HG03520 (cell line): ENCODE data around the gene ELMO1.

Experiments
- ATAC-seq: cut with Tn5 transposase; IDR thresholded peaks from one replicate; pipeline ENCODE4 v1.9.1; 2021; ENCODE audit warnings: mild to moderate bottlenecking, moderate library complexity; ENCODE audit not compliant: unreplicated experiment

ELMO1 gene

DNA sequence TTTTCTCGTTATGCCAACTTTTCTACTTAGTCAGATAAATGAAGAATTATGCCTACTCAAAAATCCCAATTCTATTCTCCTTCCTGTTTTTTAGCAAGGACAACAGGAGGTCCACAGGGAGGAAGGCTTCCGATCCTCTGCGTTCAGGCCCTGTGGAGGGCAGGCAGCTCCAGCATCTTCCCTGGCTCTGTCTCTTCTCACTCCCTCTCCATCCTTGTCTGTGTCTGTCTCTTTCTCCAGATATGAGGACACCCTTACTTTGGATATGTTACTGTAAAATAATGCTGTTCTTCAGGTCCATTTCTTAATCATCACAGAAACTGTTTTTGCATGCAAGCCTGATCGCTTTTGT is 166.6 kb downstream of the ELMO1 start:
- ATAC-seq = no peak

DNA sequence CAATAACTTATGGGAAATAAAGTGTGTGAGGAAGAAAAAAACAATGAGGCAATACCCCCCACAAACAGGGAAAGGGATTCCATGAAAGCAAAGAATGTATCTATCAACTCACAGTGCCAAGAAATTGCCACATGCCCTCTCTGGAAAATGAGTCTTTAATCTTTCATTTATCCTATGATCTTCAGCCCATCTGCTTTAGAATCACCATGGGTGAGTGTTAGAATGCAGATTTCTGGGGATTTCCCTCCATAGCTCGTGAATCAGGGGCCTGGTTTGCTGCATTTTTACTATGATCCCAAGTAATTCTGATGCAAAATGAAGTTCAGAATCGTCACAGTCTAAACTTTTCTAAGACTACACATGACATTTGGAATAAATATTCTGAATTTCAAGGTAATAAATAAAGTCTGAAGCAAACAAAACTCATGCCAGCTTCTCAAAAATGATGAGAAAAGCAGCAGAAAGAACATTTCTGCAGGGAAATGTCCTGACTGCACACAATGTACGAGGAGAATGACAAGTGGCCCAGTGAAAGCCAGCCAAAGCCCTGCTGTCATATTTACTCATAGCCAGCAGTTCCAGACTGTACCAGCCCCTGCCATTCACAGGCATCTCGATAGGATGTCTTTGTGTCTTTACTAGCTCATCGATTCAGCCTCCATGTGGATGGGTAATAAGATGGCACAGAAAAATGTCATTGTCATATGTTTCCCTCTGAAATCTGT is 167.1 kb downstream of the ELMO1 start:
- ATAC-seq = no peak

GRCh38 chr7:37277513-37277912 is 171.2 kb downstream of the ELMO1 start:
- no peak for ATAC-seq

- ATAC-seq = no peak
Measured at GRCh38 chr7:37275078-37275710, 173.5 kb downstream of the ELMO1 start.

DNA sequence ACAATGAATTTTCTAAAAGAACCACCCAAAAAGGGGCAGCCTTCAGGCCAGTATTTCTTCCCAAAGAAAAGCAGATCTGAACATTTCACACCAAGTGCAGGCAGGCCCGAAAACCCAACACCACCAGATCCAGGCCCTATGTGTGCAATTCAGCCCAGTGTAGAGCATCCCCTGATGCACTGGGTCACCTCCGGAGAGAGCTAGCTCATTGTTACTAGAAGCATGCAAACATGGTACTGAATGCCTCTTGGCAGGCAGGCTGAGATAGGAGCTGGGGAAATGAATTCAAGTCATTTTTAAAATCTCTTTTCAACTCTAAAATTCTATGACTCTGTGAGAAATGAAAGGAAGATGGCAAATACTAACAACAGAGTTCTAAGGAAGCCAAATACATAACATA is 174.8 kb downstream of the ELMO1 start:
- no peak for ATAC-seq

GRCh38 chr7:37269711-37270508 is 178.8 kb downstream of the ELMO1 start:
- no peak for ATAC-seq

DNA sequence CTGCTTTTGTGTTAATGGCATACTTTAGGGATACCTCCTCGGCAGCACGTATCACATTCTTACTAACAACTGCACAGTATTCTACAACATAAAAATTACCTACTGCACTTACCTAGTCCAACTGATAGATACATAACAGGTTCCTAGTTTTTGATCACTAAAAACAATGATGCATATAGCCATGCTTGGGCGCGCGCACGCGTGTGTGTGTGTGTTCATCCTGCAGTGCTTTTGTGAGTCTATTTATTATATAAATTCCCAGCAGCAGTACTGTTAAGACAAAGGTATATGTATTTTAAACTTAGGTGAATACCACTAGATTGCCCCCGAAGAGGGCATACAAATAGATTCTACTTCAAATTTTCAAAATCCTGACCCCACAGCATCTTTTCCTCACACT is 181.4 kb downstream of the ELMO1 start:
- ATAC-seq = no peak

DNA sequence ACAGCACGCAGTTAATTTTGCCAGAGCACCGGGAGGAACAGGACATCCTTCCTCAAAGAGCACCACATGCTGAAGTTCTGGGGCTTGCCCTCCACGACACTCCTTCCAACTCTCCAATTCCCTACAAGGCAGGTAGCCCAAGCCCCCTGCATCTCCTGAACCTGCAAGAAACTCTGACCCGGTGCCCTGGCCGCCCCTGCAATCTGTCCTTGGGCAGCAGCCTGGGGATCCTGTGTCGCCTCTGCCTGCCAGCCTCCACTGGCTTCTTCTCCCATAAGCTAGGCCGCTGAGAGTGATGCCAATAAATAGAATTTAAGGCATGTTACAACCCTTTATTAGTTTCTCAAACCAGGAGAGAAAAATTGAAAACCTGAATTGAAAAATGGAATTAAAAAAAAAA is 182.8 kb downstream of the ELMO1 start:
- ATAC-seq = no peak

DNA sequence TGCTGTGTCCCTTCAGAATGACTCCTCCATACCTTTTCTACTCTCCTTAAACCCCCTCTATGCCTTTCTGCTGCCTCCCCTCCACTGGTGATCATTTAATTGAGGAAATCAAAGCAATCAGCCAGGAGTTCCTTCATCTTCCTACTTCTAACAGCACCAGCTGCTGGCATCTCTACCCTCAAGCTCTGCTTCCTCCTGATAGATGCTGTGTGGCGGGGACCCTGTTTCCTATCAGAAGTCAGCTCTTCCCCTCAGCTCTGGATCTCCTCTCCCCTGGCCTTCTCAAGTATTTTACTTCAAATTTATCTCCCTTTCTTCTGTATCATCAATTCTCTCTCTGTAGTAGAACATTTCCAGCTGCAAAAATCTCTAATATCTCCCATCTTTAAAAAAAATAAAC is 183.7 kb downstream of the ELMO1 start:
- ATAC-seq = no peak

GRCh38 chr7:37262181-37262580 is 186.5 kb downstream of the ELMO1 start:
- no peak for ATAC-seq

DNA sequence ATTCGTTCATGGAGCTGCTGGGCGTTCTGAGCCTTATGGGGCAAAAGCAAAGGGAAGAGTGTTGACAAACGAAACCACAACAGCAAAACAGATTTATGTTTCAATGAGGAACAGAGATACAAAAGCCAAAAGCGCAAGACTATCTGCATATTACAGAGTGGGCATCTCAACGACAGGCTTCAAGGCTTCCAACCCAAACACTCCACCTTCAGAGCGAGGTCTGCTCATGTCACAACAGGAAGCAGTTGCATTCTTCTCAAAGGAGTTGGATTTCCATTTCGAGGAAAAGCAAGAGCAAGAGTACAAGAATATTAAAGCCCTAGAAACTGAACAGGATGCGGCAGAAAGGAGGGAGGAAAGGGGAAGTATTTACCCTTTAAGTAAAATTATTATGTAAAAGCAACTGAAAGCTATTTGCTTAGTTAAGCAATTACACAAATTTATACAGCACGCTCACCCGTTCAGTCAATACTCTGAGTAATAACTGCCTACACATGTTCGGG is 189.3 kb downstream of the ELMO1 start:
- no peak for ATAC-seq

DNA sequence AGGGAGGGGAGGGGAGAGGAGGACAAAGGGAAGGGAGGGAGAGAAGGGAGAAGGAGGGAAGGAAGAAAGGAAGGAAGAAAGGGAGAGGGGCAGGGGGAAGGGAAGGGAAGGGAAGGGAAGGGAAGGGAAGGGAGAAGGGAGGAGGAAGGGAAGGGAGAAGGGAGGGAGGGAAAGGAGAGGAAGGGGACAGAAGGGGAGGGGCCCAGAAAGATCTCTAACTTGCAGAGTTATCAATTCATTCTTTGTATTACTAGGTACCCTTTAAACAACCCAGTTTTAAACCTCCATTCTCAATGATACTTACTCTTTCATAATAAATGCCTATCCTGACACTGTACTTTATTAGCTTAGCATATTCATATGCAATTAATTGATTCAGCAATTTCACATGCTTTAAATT is 192.0 kb downstream of the ELMO1 start:
- no peak for ATAC-seq

DNA sequence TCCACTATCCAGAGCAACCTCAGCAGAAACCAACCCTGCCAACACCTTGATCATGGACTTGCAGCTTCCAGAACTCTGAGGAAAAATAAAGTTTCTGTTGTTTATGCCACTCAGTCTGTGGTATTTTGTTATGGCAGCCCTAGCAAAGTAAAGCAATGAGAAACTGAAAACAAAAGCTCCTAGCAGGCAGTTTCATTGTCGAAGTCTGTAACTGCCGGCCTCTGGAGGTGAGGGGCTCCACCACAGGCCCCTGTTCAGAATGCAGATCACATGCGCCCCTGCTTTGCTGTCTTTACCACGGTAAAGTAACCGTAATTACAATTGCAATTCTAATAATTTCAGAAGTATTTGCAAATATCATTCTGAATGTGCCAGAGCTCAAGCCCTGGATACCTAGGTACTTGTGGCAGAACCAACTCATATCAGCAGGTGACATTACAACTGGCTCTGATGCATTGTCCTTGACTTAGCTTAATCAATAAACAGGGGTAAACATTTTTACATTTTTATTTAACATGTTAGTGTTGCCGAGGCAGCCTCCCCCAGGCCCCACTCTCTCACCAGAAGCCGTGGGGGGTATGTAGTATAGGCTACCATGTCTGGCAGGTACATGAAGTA is 193.2 kb downstream of the ELMO1 start:
- no peak for ATAC-seq

DNA sequence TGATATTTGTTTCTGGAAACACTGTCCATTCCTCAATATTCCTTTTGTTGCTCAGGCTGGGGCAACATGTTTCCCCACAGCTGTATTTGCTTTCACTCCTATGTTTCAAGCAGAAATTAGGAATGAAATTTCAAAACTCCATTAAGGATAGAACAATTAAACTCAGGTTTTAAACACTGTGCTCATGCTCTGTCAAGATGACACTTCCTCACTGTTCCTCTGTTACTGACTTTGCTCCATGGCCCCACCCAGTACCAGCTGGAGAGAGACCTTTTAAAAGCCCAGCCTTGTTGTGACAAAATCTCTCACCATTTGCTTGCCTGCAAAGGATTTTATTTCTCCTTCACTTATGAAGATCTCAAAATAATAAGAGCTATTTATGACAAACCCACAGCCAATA is 197.4 kb downstream of the ELMO1 start:
- no peak for ATAC-seq

GRCh38 chr7:37249240-37249639 is 199.4 kb downstream of the ELMO1 start:
- ATAC-seq = no peak

DNA sequence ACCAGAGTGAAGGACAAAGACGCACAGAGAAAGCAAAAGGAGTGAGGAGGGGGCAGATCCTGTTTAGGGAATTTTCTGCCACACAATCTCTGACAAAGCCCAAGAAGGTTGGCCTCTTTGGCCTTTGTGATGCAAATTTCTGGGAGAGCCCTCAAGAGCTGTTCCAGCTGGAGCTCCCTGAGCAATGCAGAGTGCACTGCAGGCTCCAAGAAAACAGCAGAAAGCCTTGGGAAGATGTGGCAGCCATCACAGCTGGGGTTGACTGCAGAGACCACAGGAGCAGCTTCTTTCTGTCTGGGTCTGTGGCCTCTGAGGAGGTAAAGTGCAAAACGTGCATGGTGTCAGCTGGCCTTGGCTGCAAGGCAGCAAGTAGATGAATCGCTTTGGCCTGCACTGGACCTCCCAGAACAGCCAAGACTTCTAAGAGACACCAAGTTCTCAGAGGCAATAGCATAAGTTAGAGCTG is 200.2 kb downstream of the ELMO1 start:
- no peak for ATAC-seq

DNA sequence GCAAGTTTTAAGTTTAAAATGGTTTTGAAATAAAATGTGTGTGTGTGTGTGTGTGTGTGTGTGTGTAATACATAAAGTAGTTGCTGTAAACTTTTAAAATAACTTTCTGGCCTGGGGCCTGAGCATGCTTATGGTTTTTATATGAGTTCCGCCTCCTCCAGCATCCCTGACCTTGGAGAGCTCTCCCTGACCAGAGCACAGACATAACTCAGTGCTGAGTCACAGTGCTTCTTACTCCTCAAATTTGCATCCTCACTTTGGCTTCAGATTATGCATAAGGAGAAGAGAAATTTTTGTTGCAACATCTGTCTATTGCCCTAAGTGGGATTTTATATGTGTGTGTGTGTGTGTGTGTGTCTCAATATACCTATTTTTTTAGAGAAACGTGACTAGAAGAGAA is 200.8 kb downstream of the ELMO1 start:
- no peak for ATAC-seq

- no peak for ATAC-seq
Measured at GRCh38 chr7:37245590-37245989, 203.1 kb downstream of the ELMO1 start.

GRCh38 chr7:37236906-37237305 is 211.8 kb downstream of the ELMO1 start:
- no peak for ATAC-seq

DNA sequence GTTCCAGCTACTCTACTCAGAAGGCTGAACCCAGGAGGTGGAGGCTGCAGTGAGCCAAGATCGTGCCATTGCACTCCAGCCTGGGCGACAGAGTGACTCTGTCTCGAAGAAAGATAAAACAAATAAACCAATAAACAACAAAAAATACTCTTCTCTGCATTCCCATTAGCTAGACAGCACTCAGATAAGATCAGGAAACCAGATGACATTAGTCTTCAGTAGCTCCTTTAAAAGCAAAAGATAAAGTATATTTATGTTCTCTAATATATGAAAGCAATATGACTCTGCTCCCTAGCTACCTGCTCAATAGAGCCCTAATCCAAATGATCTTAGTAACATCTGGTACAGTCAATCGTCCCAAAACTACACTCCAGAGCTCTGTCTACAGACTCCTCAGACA is 212.9 kb downstream of the ELMO1 start:
- ATAC-seq = no peak

GRCh38 chr7:37234928-37235327 is 213.7 kb downstream of the ELMO1 start:
- ATAC-seq = no peak
